Activated naive CD8-positive, alpha-beta T cell (primary cell): ENCODE measurements around the gene RAP2B.
"Not testable (repeated sequence)": the region's sequence is repeated elsewhere in the genome, so short reads cannot be mapped to it uniquely, and the experiment has no call there.

Experiments
- H3K27ac Mint-ChIP-seq: one replicate; pipeline ENCODE4 v1.8.0; 2021; ENCODE audit warnings: mixed read lengths
- H3K27me3 Mint-ChIP-seq: one replicate; pipeline ENCODE4 v1.8.0; 2021; ENCODE audit warnings: mixed read lengths
- H3K36me3 Mint-ChIP-seq: one replicate; pipeline ENCODE4 v1.8.0; 2021; ENCODE audit warnings: mixed read lengths
- H3K4me1 Mint-ChIP-seq: one replicate; pipeline ENCODE4 v1.8.0; 2021; ENCODE audit warnings: low read depth, mixed read lengths
- H3K4me3 Mint-ChIP-seq: one replicate; pipeline ENCODE4 v1.8.0; 2021; ENCODE audit warnings: mild to moderate bottlenecking, mixed read lengths
- H3K9me3 Mint-ChIP-seq: one replicate; pipeline ENCODE4 v1.8.0; 2021; ENCODE audit warnings: low read depth, mixed read lengths

The RAP2B gene

GRCh38 chr3:153146191-153147053, 15.6 kb upstream of the RAP2B start:
- Mint-ChIP-seq H3K36me3 (no peaks in the 10 kb centered on the region), H3K9me3 (peaks cover 5% of the 10 kb centered on the region), H3K27ac (no peak overlapping the region), H3K4me1 (peaks cover 1% of the 10 kb centered on the region), H3K4me3 (no peak overlapping the region), H3K27me3 (no peaks in the 10 kb centered on the region)

- Mint-ChIP-seq H3K27ac (no peak overlapping the region), H3K9me3 (peaks cover 5% of the 10 kb centered on the region), H3K4me3 (no peak overlapping the region), H3K36me3 (no peaks in the 10 kb centered on the region), H3K27me3 (no peaks in the 10 kb centered on the region), H3K4me1 (no peaks in the 10 kb centered on the region)
These were observed 11.0 kb upstream of the RAP2B start for GRCh38 chr3:153150991-153151390.

GRCh38 chr3:153155786-153156185, 6.2 kb upstream of the RAP2B start:
- not testable (repeated sequence) for H3K27me3 Mint-ChIP-seq, H3K4me3 Mint-ChIP-seq, H3K27ac Mint-ChIP-seq

GRCh38 chr3:153158189-153158588, 3.8 kb upstream of the RAP2B start:
- no peak overlapping the region for H3K27ac Mint-ChIP-seq
- H3K27me3 Mint-ChIP-seq = no peaks in the 10 kb centered on the region
- H3K4me3 Mint-ChIP-seq = no peak overlapping the region
- no peaks in the 10 kb centered on the region for H3K36me3 Mint-ChIP-seq
- H3K4me1 Mint-ChIP-seq = peaks cover 6% of the 10 kb centered on the region
- H3K9me3 Mint-ChIP-seq = no peaks in the 10 kb centered on the region

More at GRCh38 chr3:153155786-153156185, 6.2 kb upstream of the RAP2B start:
- H3K36me3 Mint-ChIP-seq, H3K9me3 Mint-ChIP-seq, H3K4me1 Mint-ChIP-seq: not testable (repeated sequence)

- Mint-ChIP-seq H3K27ac (no peak overlapping the region), H3K9me3 (no peaks in the 10 kb centered on the region), H3K4me1 (peaks cover 14% of the 10 kb centered on the region), H3K36me3 (no peaks in the 10 kb centered on the region), H3K4me3 (peak overlapping the region; percentile 97), H3K27me3 (no peaks in the 10 kb centered on the region)
These were observed 2.9 kb upstream of the RAP2B start for GRCh38 chr3:153158961-153159735.

GRCh38 chr3:153159771-153160397, 2.1 kb upstream of the RAP2B start:
- H3K4me3 Mint-ChIP-seq = peak overlapping the region; percentile 97
- no peaks in the 10 kb centered on the region for H3K27me3 Mint-ChIP-seq
- H3K27ac Mint-ChIP-seq = no peak overlapping the region
- H3K36me3 Mint-ChIP-seq = no peaks in the 10 kb centered on the region
- no peaks in the 10 kb centered on the region for H3K9me3 Mint-ChIP-seq
- peaks cover 21% of the 10 kb centered on the region for H3K4me1 Mint-ChIP-seq

- Mint-ChIP-seq H3K4me1 (peaks cover 28% of the 10 kb centered on the region), H3K27ac (peak overlapping the region; percentile 92), H3K36me3 (no peaks in the 10 kb centered on the region), H3K27me3 (no peaks in the 10 kb centered on the region), H3K9me3 (no peaks in the 10 kb centered on the region), H3K4me3 (peak overlapping the region; percentile 97)
These were observed 1.4 kb upstream of the RAP2B start for GRCh38 chr3:153160451-153161137.

GRCh38 chr3:153161138-153161713, 800 bp upstream of the RAP2B start:
- no peaks in the 10 kb centered on the region for H3K9me3 Mint-ChIP-seq
- H3K27ac Mint-ChIP-seq = peak overlapping the region; percentile 92
- no peaks in the 10 kb centered on the region for H3K27me3 Mint-ChIP-seq
- peaks cover 34% of the 10 kb centered on the region for H3K4me1 Mint-ChIP-seq
- H3K36me3 Mint-ChIP-seq = no peaks in the 10 kb centered on the region
- H3K4me3 Mint-ChIP-seq = peak overlapping the region; percentile 97

GRCh38 chr3:153162513-153163392, 727 bp downstream of the RAP2B start:
- Mint-ChIP-seq H3K9me3 (no peaks in the 10 kb centered on the region), H3K36me3 (no peaks in the 10 kb centered on the region), H3K27me3 (no peaks in the 10 kb centered on the region), H3K27ac (peak overlapping the region; percentile 82), H3K4me1 (peaks cover 49% of the 10 kb centered on the region), H3K4me3 (peak overlapping the region; percentile 91)

GRCh38 chr3:153163393-153163724, 1.3 kb downstream of the RAP2B start:
- no peaks in the 10 kb centered on the region for H3K9me3 Mint-ChIP-seq
- peak overlapping the region; percentile 91 for H3K4me3 Mint-ChIP-seq
- no peaks in the 10 kb centered on the region for H3K36me3 Mint-ChIP-seq
- H3K27ac Mint-ChIP-seq = peak overlapping the region; percentile 82
- H3K4me1 Mint-ChIP-seq = peaks cover 55% of the 10 kb centered on the region
- no peaks in the 10 kb centered on the region for H3K27me3 Mint-ChIP-seq

GRCh38 chr3:153163756-153164550, 1.9 kb downstream of the RAP2B start:
- no peaks in the 10 kb centered on the region for H3K9me3 Mint-ChIP-seq
- H3K27ac Mint-ChIP-seq = peak overlapping the region; percentile 82
- peak overlapping the region; percentile 91 for H3K4me3 Mint-ChIP-seq
- peaks cover 58% of the 10 kb centered on the region for H3K4me1 Mint-ChIP-seq
- no peaks in the 10 kb centered on the region for H3K27me3 Mint-ChIP-seq
- H3K36me3 Mint-ChIP-seq = no peaks in the 10 kb centered on the region

GRCh38 chr3:153165261-153165681, 3.2 kb downstream of the RAP2B start:
- peak overlapping the region; percentile 71 for H3K27ac Mint-ChIP-seq
- H3K4me1 Mint-ChIP-seq = peaks cover 60% of the 10 kb centered on the region
- H3K4me3 Mint-ChIP-seq = peak overlapping the region; percentile 91
- H3K36me3 Mint-ChIP-seq = no peaks in the 10 kb centered on the region
- no peaks in the 10 kb centered on the region for H3K27me3 Mint-ChIP-seq
- no peaks in the 10 kb centered on the region for H3K9me3 Mint-ChIP-seq

- Mint-ChIP-seq H3K27me3 (no peaks in the 10 kb centered on the region), H3K36me3 (no peaks in the 10 kb centered on the region), H3K9me3 (no peaks in the 10 kb centered on the region), H3K27ac (peak overlapping the region; percentile 71), H3K4me3 (peak overlapping the region; percentile 91), H3K4me1 (peaks cover 57% of the 10 kb centered on the region)
These were observed 4.2 kb downstream of the RAP2B start for GRCh38 chr3:153166206-153166605.
